NCI-H82 treated with DMSO at 0.1 percent for 48 hours (cell line): Measurements from ENCODE around the gene PUS1.
"Not testable (repeated sequence)": the region's sequence is repeated elsewhere in the genome, so short reads cannot be mapped to it uniquely, and the experiment has no call there.

Experiments
- DNase-seq: peaks from one replicate; lab custom pipeline; 2025; ENCODE audit not compliant: unreplicated experiment; lab: John Stamatoyannopoulos, UW

PUS1 gene

GRCh38 chr12:131928711-131929580 lies at the start of gene PUS1:
PUS1 (plus strand) TSS chr12:131929276; CDS start chr12:131929723, 447 bp downstream.
- peak; percentile 85 for DNase-seq

- no peak for DNase-seq
These were observed 46.1 kb upstream of the PUS1 start for GRCh38 chr12:131882804-131883520.

GRCh38 chr12:131883521-131883900 lies 45.6 kb upstream of the PUS1 start:
- DNase-seq = no peak

GRCh38 chr12:131885076-131885475 lies 44.0 kb upstream of the PUS1 start:
- DNase-seq = not testable (repeated sequence)

- no peak for DNase-seq
These were observed 43.5 kb upstream of the PUS1 start for GRCh38 chr12:131885543-131886057.

GRCh38 chr12:131891722-131892121 lies 37.4 kb upstream of the PUS1 start:
- not testable (repeated sequence) for DNase-seq

GRCh38 chr12:131892711-131893604 lies 36.1 kb upstream of the PUS1 start:
- no peak for DNase-seq

- no peak for DNase-seq
These were observed 35.3 kb upstream of the PUS1 start for GRCh38 chr12:131893605-131894312.

GRCh38 chr12:131894313-131894860 lies 34.7 kb upstream of the PUS1 start, which contains the start of gene ULK1:
ULK1 (plus strand) TSS chr12:131894622; CDS start chr12:131895002, 380 bp downstream.
- DNase-seq = peak; percentile 84

GRCh38 chr12:131894981-131895639 lies 34.0 kb upstream of the PUS1 start:
- DNase-seq = no peak

GRCh38 chr12:131895640-131896079 lies 33.4 kb upstream of the PUS1 start:
- DNase-seq = no peak

GRCh38 chr12:131896080-131896810 lies 32.8 kb upstream of the PUS1 start:
- DNase-seq = peak; percentile 19

- DNase-seq = no peak
These were observed 32.2 kb upstream of the PUS1 start for GRCh38 chr12:131896811-131897270.

- DNase-seq = no peak
These were observed 31.8 kb upstream of the PUS1 start for GRCh38 chr12:131897276-131897675.

GRCh38 chr12:131897875-131898274 lies 31.2 kb upstream of the PUS1 start:
- DNase-seq = no peak

- no peak for DNase-seq
These were observed 28.7 kb upstream of the PUS1 start for GRCh38 chr12:131900397-131900796.

GRCh38 chr12:131901431-131902331 lies 27.4 kb upstream of the PUS1 start:
- no peak for DNase-seq
